RWPE1 (cell line): ENCODE data around the gene INF2.

Experiments
- CTCF ChIA-PET: fragments of 350-600 bp; sonication (Branson Sonifier 250); formaldehyde crosslinking; extraction: SDS; loops from one replicate; lab custom pipeline; 2021; lab: Yijun Ruan, JAX
- POLR2A ChIA-PET: fragments of 400-600 bp; formaldehyde crosslinking; extraction: SDS; loops from one replicate; lab custom pipeline; 2020; ENCODE audit warnings: antibody characterized with exemption; ENCODE audit not compliant: low non-redundant PET; lab: Yijun Ruan, JAX
- DNase-seq: peaks from one replicate; pipeline ENCODE4 v3.0.0; 2012; ENCODE audit warnings: low spot score
- H3K27ac ChIP-seq: fragments of 450-650 bp; 2 replicates; pipeline ENCODE4 v1.5.1; 2017
- CTCF ChIP-seq: fragments of 450-650 bp; conservative IDR thresholded peaks from 2 replicates; pipeline ENCODE4 v1.5.1; 2017; ENCODE audit warnings: low read depth, mild to moderate bottlenecking

The INF2 gene

GRCh38 chr14:104770851-104771272 lies 81.4 kb downstream of the INF2 start:
- CTCF ChIA-PET = interaction anchor here (1.0 to 1.5 kb wide), 2 partner anchors 9 to 56 kb away, joined by 3 to 4 read pairs; no protein-coding TSS in a partner anchor
- TF ChIP-seq CTCF = peak; percentile 33
- H3K27ac ChIP-seq = peak overlapping the region; percentile 65
- DNase-seq = no peak
- POLR2A ChIA-PET = no interaction called here

GRCh38 chr14:104771374-104771773 lies 82.0 kb downstream of the INF2 start:
- no peak for DNase-seq
- H3K27ac ChIP-seq = peak overlapping the region; percentile 65
- ChIA-PET CTCF (interaction anchor here (1.0 to 1.5 kb wide), 2 partner anchors 9 to 55 kb away, joined by 3 to 4 read pairs; no protein-coding TSS in a partner anchor), POLR2A (no interaction called here)
- no peak for TF ChIP-seq CTCF
